NCI-H1048 (cell line): Measurements from ENCODE around the gene FN3K.
A peak's percentile ranks its signal among the peaks of the same experiment; 100 is the strongest.

ENCODE experiments used
- DNase-seq: peaks from one replicate; lab custom pipeline; 2025; lab: John Stamatoyannopoulos, UW

The FN3K gene

DNA sequence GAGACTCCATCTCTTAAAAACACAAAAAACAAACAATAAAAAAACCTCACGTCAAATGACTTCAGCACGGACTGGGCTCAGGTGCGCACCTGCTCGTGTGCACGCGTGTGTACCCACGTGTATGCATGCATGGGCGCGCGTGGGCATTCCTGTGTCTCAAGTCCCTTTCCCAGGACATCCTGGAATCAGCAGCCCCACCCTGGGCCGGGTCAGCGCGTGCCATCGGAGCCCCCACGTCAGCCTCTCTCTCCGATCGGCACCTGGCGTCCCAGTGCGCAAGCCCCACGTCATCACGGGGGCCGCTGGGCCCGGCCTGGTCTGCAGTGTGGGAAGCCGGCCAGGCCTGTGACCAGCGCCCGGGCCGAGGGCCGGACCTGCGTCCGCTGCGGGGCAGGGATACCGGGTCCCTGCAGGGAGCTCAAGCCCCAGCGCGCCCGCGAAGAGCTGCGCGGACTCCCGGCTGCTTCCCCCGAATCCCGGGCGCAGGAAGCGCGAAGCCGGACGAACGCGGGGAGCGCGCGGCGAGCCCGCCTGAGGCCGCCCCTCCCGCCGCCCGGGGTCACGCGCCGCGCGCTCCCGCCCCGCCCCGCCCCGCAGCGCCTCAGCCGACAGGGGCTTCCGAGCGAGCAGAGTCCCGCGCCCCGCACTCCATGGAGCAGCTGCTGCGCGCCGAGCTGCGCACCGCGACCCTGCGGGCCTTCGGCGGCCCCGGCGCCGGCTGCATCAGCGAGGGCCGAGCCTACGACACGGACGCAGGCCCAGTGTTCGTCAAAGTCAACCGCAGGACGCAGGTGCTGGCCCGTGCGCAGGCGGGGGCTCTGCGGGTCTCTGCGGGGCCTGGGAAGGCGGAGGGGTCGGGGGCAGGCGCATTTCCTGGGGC lies at the start of gene FN3K:
FN3K (plus strand) TSS at position 629 of the 880 bp plus-strand sequence; CDS start at position 651, 22 bp downstream.
- DNase-seq, result no peak

DNA sequence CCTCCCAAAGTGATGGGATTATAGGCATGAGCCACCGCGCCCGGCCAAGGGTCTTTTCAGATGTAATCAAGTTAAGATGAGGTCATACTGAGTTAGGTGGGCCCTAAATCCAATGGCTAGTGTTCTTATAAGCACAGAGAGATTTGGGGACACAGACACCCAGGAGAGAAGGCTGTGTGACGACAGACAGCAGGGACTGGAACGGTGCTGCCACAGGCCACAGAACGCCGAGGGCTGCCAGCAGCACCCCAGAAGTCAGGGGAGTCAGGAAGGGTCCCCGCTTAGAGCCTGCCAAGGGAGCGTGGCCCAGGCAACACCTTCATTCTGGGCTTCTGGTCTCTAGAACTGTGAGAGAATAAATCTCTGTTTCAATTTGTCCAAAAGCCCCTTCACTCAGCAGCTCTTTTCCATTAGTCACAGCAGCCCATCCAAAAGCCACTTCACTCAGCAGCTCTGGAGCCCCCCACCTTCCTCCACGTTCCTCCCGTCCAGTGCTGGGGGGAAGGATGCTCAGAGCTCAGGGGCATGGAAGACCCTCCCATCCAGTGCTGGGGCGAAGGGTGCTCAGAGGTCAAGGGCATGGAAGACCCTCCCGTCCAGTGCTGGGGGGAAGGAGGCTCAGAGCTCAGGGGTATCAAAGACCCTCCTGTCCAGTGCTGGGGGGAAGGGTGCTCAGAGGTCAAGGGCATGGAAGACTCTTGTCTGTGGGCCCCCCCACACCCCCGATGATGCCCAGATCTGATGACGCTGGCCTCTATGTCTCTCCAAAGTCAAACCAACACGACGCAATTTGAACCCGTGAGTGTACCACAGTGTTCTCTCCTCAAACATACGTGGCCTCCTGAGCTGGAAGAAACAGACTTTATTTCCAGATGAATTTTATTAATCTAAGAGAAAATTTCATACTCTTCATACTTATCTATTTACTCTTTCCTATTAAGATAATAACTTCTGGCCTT lies 48.8 kb upstream of the FN3K start:
- DNase-seq, result no peak

DNA sequence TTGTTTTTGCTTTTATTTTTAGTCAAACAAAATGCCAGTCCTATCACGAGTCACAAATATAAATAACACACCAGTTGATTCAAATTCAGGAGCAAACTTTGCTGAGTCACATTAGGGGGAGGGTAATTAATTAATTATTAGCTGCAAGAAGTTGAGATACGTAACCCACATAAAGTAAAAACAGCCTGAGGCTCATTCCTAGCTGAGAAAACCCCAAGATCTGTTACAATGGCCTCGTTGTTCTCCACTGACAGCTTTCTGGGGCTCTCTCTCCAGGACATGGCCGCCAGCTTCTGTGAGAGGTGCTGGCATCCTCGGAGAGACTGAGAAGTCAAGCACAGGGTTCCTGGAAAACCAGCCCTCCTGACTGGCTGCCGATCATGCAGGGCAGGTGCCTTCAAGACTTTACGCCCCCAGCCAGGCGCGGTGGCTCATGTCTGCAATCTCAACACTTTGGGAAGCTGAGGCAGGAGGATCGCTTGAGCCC lies 48.0 kb upstream of the FN3K start:
- peak; percentile 31 for DNase-seq

DNA sequence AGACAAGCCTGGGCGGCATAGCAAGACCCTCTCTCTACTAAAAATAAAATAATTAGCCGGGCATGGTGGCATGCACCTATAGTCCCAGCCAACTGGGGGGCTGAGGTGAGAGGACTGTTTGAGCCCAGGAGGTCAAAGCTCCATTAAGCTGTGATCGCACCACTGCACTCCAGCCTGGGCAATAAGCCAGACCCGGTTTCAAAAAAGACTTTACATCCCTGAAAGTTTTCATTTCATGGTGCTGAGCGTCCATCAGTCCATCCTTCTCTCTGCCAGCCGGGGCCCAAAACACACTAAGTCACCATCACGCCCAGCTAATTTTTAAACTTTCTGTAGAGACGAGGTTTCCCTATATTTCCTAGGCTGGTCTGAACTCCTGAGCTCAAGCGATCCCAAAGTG lies 47.5 kb upstream of the FN3K start:
- no peak for DNase-seq

DNA sequence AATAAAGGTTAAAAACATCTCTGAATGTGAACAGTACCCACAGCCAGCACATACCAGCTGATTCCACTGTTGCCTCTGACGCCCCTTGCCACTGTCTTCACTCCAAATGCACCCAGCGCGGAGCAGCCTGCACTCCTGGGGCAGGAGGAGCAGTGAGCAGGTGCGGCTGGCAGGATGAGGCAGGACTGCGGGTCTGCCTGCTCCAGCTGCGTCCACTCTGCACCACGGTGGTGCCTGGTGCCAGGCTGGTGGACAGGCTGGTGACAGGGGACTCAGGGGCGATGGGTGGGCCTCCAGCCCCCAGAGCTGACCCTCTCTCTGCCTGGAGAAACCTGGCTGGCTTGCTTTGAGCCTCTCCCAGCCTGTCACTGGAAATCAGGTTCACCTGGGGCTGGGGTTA lies 46.3 kb upstream of the FN3K start:
- DNase-seq, result no peak

DNA sequence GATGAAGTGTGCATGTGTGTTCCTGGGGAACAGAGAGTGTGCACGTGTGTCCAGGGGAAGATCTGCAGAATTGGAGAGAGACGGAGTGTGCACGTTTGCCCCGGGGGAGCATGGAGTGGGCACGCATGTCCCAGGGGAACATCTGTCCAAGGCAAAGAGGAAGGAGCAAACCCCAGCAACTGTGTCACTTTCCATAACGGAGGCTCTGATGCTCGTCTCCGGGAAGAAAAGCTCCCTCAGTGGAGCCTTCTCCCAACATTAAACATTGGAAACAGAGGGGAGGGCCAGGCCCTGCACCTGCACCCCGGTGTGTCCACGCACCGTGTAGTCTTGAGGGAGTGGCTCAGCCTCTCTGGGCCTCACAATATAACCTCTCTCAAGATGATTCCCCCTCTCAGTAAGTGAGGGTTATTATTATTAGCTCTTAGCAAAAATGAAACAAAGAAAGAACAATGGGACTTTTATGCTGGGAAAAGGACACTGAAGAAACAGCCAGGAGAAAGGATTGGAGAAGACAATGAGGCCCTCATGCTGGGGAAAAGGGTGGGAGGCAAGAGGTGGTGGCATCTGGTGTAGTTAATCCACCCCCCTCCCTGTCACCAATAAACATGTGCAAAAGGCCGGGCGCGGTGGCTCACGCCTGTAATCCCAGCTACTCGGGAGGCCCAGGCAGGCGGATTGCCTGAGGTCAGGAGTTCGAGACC lies 44.5 kb upstream of the FN3K start:
- no peak for DNase-seq

DNA sequence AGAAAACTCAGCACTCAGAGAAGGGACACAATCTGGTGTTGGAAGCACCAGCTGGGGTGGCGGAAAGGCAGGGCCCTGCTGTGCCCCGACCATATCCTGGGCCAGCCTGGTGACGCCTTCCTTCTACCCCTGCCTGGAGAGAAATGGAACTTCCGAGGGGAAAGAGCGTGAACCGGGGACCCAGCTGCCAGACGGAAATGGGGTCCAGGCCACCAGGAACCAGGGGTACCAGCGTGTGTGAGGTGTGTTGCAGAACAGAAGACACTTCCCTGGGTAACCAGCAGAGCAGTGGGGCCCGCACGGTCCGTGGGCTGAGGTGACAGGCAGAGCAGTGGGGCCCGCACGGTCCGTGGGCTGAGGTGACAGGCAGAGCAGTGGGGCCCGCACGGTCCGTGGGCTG lies 43.7 kb upstream of the FN3K start:
- DNase-seq, result no peak

DNA sequence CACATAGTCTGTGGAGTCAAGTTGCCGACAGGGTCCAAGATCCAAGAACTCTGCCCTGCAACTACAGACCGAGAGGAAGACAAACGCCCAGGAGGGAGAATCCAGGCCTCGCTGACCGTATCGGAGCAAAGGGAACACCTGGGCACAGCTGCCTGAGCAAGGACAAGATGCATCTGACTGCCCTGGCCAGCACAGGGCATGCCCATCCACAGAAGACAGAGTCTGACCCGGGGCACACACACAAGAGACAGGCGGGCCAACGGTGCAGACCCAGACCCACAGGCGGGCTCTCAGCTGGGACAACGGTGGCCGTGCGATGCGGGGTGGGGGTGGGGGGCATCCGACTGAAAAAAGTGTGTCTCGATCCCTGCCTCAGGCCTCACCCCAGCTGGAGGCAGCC lies 43.1 kb upstream of the FN3K start:
- DNase-seq, result no peak

DNA sequence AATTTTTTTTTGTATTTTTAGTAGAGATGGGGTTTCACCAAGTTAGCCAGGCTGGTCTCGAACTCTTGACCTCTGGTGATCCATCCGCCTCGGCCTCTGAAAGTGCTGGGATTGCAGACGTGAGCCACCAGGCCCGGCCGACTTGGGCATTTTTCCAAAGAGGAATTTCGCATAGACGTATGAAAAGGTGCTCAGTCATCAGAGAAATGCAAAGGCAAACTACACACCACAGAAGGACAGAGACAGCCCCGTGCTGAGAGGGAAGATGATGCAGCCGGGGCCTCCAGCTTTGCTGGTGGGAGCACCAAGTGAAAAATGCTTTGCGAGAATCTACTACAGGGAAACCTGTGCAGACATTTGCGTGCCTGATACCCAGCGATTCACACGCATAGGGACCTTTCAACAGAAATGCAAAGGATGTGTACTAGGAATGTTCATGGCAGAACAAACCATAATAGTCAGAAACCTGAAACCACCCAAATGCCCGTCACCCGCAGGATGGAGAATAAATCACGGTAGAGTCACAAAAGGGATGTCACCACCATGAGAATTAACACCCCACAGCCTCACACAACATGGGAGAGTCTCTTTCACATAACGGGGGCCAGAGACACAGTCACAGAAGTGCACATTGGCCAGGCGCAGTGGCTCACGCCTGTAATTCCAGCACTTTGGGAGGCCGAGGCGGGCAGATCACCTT lies 42.1 kb upstream of the FN3K start:
- DNase-seq, result no peak

DNA sequence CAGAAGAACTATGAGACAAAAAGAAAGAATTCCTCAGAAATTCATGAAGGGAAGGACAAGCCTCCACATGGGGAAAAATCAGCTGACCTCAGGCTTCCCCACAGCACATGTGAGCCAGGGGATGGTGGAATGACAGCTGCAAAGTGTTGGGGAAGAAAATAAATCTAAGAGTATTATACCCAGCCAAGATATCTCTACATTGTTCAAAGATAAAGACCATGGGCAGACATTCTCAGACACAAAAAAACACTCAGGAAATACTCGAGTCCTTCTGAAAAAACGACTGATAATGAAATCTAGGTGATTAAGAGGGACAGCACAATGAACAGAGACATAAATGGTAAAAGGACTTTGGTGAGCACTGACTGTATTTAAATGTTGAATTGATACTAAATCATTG lies 40.8 kb upstream of the FN3K start:
- no peak for DNase-seq

DNA sequence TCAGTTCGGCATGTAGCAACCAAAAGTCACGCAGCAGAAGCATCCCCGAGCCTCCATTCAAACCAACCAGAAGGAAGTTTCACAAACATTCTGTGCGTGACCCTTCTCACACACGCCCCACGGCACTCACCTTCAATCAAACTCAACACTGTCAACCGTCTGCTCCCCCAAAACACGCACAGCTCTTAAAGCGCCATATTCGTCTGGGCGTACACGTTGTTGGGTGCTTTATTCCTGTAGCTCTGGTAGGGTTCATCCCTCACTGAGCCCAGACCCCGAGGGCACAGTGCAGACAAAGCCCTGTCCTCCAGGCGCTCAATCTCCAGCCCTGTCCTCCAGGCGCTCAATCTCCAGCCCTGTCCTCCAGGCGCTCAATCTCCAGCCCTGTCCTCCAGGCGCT lies 39.2 kb upstream of the FN3K start:
- no peak for DNase-seq

DNA sequence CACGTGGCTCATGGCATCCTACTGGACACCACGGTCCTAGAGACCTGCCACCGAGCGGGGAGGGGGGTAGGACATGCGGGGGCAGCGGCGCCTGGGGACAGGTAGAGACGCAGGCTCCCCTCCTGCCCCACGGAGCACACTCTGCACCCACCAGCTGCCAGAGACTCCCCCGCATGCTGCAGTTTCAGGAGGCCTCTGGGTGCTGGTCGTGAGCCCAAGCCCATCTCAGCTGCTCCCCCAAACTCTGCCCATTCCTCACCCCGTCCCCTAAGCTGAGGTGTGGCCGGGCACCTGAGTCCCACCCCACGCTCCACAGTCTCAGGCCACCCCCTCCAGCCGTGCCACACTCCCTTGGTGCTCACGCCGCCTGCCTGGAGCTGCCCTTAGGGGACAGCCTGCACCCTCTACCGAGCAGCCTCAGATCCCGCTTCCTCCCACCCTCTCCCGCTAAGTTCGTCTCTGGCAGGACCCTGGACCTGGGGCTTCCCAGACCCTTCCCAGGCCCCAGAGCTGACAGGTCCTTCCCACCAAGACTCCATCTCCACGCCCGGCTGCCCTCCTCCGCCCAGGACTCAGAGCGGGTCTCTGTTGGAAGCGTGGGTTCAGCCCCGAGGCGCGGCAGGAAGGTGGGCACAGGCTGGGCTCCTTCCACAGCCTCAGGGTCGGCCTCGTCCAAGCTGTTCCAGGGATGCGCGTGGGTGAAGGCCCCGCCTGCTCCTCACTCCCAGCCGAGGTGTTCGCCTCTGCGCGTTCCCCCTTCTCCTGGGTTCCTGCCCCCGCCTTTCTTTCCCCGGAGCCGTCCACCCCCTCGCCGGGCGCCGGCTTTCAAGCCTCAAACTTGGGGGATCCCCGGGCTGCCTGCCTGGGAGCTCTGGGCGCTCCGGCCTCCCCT lies 38.3 kb upstream of the FN3K start:
- no peak for DNase-seq

DNA sequence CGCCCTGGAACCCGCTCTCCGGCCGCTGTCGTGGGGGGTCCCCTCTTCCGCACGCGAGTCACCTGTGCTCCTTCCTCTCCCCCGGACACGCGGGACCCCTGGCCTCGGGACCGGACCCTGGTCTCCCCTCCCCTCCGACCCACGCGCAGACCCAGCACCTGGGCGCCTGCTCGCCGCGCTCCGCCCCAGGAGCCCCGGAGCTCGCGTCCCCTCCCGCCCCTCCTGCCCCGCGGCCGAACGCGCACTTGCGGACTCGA lies 37.7 kb upstream of the FN3K start:
- no peak for DNase-seq

DNA sequence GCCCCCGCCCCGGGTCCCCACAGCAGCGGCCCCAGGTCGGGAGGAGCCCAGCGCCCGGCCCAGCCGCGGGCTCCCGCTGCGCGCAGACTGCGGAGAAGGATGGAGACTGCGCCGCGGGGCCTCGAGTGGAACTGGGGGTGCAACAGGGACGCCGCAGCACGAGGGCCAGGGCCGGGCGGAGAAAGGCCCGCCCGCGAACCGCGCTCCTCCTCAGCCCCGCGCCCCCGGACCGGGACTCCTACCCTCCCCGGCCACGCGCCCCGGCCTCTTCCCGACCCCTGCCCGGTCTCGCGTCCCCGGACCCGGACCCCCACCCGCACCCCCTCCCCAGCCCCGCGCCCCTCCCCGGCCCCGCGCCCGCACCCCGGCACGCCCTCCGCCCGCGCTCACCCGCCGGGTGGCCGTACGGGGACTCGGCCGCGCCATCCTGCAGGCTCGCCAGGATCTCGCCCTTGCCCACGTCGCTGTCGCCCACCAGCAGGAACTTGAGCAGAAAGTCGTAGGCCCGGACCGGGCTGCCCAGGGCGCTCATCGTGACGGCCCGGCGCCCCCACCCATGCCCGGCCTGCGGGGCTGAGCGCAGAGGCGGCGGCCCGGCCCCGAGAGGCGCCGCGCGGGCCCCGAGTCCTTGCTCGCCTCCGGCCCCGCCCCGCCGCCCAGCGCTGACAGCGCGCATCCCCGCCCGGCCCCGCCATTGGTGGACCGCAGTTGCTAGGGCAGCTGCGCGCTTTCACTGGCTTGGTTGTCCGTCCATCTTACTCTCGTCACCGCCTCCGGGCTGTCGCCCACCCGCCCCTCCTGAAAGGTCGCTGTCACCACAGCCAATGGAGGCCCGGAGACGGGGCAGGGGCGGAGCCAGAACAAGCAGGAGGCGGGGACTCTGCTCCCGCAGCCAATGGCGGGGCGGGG lies 37.1 kb upstream of the FN3K start, which contains the start of gene RAB40B:
RAB40B (minus strand) TSS at position 634 of the 909 bp plus-strand sequence; CDS start at position 532, 102 bp downstream.
- DNase-seq, result peak; percentile 86

DNA sequence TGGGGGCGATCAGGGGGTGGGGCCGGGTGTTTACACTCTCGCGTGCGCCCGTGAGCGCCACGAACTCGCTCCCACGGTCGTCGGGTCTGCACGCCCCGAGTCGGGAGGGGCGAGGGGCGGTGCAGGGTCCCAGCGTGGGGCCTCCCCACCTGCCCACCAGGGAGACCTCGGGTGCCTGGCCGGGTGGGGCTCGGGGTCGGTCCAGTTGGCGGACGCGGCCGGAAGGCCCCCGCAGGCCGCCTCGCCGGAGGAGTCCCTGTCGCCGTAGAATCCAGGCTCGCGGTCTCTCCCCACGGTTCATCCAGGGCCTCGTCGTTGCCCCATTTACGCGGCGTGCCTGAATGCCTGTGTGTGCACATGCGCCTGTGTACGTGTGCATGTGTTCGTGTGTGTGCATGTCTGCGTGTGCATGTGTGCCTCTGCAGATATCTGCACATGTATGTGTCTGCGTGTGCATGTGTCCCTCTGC lies 36.4 kb upstream of the FN3K start:
- no peak for DNase-seq

DNA sequence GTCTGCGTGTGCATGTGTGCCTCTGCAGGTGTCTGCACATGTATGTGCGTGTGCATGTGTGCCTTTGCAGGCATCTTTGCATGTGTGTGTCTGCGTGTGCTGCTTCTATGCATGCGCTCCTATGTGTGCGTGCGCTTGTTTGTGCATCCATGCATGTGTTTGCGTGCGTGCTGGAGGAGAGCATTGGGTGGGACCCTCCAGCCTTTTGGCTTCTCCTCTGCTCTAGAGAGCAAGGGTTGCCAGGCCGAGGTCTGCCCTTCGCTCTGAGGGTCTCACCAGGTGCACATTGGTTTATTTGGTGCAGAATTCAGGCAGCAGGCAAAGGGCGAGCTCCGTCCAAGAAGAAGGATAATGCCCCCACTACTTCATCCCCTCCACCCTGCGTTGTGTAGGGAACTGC lies 35.9 kb upstream of the FN3K start:
- no peak for DNase-seq

DNA sequence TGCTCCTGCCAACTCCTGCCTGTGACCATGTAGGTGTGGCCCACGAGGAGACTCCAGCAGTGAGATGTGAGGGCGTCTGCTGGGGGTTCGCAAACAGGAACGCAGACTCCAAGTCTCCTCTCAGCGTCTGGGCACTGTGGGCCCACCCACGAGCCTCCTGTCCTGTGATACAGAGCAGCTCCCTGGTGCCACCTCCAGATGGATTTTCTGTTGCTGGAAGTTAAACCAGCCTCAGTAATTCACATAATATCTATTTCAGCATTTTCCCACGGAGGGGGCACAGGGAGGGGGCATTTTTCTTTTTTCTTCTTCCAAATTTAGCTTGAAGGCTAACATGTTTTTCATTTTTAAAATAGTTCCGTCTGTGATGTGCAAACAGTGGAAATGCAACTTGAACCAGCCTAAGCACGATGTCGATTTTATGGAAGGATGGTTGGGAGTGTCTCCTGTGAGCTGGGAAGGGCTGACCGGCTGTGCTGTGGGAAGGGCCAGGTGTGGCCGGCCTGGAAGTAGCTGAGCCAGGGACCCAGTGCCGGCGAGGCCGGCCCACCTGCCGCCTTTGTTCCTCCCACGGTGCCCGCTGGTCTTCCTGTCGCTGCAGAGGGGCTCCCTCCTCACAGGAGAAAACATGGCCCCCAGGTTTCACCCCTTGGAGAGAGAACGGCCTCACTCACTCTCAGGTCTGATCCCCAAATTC lies 33.0 kb upstream of the FN3K start:
- DNase-seq, result no peak

DNA sequence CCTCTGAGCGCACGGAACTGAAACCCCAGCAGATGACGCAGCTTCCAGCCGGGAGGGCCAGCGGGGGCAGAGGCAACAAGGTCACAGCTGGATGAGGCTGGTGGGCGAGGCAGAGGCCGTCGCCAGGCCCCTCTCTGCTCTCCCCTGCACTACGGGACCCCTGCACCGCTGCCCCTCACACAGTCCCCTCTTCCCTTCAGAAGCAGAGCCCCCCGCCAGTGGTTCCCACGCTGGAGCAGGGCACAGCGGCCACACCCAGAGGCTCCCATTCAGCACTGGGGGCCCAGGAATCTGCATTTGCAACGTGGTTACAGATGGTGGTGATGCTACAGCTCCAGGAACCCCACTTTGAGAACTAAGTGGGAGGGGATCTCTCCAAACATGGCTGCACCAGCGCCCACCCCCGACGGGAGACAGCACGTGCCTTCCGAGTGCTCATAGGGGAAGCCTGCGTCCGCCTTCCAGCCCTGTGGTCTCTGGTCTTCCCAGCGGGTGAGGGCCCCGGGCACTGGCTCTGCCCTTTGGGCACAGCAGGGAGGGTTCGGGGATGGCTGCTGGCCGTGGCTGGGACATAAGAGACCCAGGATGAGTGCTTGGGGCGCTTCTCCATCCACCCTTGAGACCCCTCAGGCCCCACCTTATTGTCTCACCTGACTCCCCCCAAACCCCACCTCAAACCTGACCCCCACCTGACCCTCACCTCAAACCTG lies 32.2 kb upstream of the FN3K start:
- DNase-seq, result no peak
